Measurements from ENCODE around the gene ZNF624.

Gene ZNF624

GRCh38 chr17:16662936-16663335 lies 9.3 kb upstream of the ZNF624 start:
- no peaks in the 10 kb centered on the region for H3F3A ChIP-seq (ENCODE audit: insufficient read depth)
- no peaks in the 10 kb centered on the region for H3K9me3 ChIP-seq (ENCODE audit: insufficient read depth, low read length)
- H2AFZ ChIP-seq (ENCODE audit: low read depth, low read length, severe bottlenecking) = no peak overlapping the region
- H3K27ac ChIP-seq (ENCODE audit: low read depth, low read length) = no peak overlapping the region
- H3K4me3 ChIP-seq (ENCODE audit: insufficient read depth, low read length, poor library complexity, severe bottlenecking) = no peak overlapping the region
- no peaks in the 10 kb centered on the region for H4K20me1 ChIP-seq (ENCODE audit: low read depth, low read length)
- H3K27me3 ChIP-seq (ENCODE audit: low read length) = no peaks in the 10 kb centered on the region
- H3K79me2 ChIP-seq (ENCODE audit: insufficient read depth, low read length) = no peaks in the 10 kb centered on the region
- no peak for TF ChIP-seq EZH2phosphoT487 (conservative IDR thresholded peaks at IDR 0.05; ENCODE audit: low read length)
- TF ChIP-seq, protein P1, sequence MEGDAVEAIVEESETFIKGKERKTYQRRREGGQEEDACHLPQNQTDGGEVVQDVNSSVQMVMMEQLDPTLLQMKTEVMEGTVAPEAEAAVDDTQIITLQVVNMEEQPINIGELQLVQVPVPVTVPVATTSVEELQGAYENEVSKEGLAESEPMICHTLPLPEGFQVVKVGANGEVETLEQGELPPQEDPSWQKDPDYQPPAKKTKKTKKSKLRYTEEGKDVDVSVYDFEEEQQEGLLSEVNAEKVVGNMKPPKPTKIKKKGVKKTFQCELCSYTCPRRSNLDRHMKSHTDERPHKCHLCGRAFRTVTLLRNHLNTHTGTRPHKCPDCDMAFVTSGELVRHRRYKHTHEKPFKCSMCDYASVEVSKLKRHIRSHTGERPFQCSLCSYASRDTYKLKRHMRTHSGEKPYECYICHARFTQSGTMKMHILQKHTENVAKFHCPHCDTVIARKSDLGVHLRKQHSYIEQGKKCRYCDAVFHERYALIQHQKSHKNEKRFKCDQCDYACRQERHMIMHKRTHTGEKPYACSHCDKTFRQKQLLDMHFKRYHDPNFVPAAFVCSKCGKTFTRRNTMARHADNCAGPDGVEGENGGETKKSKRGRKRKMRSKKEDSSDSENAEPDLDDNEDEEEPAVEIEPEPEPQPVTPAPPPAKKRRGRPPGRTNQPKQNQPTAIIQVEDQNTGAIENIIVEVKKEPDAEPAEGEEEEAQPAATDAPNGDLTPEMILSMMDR (IDR thresholded peaks at IDR 0.05; ENCODE audit: insufficient read depth, low read length, poor library complexity, severe bottlenecking) = no peak
- no peak overlapping the region for H3K4me2 ChIP-seq (ENCODE audit: low read depth, low read length, poor library complexity, severe bottlenecking)
- no peaks in the 10 kb centered on the region for H3K36me3 ChIP-seq (ENCODE audit: low read length)
- no peak overlapping the region for H3K9ac ChIP-seq (ENCODE audit: low read length)
- no peaks in the 10 kb centered on the region for H3K9me2 ChIP-seq (replicated peaks; ENCODE audit: insufficient read depth, low read length)

- H3K4me3 ChIP-seq (ENCODE audit: insufficient read depth, low read length, poor library complexity, severe bottlenecking) = no peak overlapping the region
- TF ChIP-seq, protein P1 (IDR thresholded peaks at IDR 0.05; ENCODE audit: insufficient read depth, low read length, poor library complexity, severe bottlenecking) = no peak
- TF ChIP-seq EZH2phosphoT487 (conservative IDR thresholded peaks at IDR 0.05; ENCODE audit: low read length) = no peak
- no peaks in the 10 kb centered on the region for H3F3A ChIP-seq (ENCODE audit: insufficient read depth)
- no peaks in the 10 kb centered on the region for H4K20me1 ChIP-seq (ENCODE audit: low read depth, low read length)
- no peak overlapping the region for H3K4me2 ChIP-seq (ENCODE audit: low read depth, low read length, poor library complexity, severe bottlenecking)
- no peaks in the 10 kb centered on the region for H3K9me2 ChIP-seq (replicated peaks; ENCODE audit: insufficient read depth, low read length)
- no peak overlapping the region for H3K9ac ChIP-seq (ENCODE audit: low read length)
- H2AFZ ChIP-seq (ENCODE audit: low read depth, low read length, severe bottlenecking) = no peak overlapping the region
- H3K27ac ChIP-seq (ENCODE audit: low read depth, low read length) = no peak overlapping the region
- no peaks in the 10 kb centered on the region for H3K9me3 ChIP-seq (ENCODE audit: insufficient read depth, low read length)
- H3K36me3 ChIP-seq (ENCODE audit: low read length) = no peaks in the 10 kb centered on the region
- H3K27me3 ChIP-seq (ENCODE audit: low read length) = no peaks in the 10 kb centered on the region
- H3K79me2 ChIP-seq (ENCODE audit: insufficient read depth, low read length) = no peaks in the 10 kb centered on the region
Measured at GRCh38 chr17:16661217-16661616, 7.6 kb upstream of the ZNF624 start.

DNA sequence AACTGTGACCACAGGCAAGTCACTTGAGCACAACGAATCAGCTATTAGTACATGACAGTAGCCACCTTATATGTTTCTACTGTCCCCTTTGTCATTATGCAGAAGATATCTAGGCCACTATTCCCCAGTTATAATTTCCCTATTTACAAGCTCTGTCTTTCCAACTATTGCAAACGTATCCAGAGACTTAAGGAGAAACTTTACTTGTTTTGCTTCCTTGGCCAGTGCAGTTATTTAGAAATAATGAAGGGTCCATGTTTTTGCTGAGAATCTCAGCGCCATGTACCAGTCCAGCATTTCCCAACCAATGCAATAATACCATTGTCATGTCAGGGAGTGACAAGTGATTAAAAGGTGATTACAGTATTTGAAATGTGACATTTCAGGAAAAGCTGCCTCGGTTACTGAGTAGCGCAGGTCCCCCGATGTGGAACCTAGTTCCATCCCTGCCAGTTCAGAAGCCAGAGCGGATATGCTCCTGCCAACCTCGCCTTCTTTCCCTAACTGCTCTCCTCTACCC lies 743 bp downstream of the ZNF624 start:
- H2AFZ ChIP-seq (ENCODE audit: low read depth, low read length, severe bottlenecking) = peak overlapping the region; percentile 87
- H3K36me3 ChIP-seq (ENCODE audit: low read length) = 0 out of 2 replicates have a peak, but pooled peaks cover 4% of the 10 kb centered on the region
- no peaks in the 10 kb centered on the region; the same call in 1 of the 2 replicates for H3F3A ChIP-seq (ENCODE audit: insufficient read depth)
- H3K9ac ChIP-seq (ENCODE audit: low read length) = peak overlapping the region; percentile 90
- no peak overlapping the region for H3K27ac ChIP-seq (ENCODE audit: low read depth, low read length)
- H3K4me3 ChIP-seq (ENCODE audit: insufficient read depth, low read length, poor library complexity, severe bottlenecking) = peak overlapping the region; percentile 79
- H3K79me2 ChIP-seq (ENCODE audit: insufficient read depth, low read length) = no peaks in the 10 kb centered on the region
- no peaks in the 10 kb centered on the region for H4K20me1 ChIP-seq (ENCODE audit: low read depth, low read length)
- H3K27me3 ChIP-seq (ENCODE audit: low read length) = no peaks in the 10 kb centered on the region
- no peaks in the 10 kb centered on the region for H3K9me3 ChIP-seq (ENCODE audit: insufficient read depth, low read length)
- no peaks in the 10 kb centered on the region for H3K9me2 ChIP-seq (replicated peaks; ENCODE audit: insufficient read depth, low read length)
- H3K4me2 ChIP-seq (ENCODE audit: low read depth, low read length, poor library complexity, severe bottlenecking) = peak overlapping the region; percentile 72
- TF ChIP-seq EZH2phosphoT487 (conservative IDR thresholded peaks at IDR 0.05; ENCODE audit: low read length) = no peak
- TF ChIP-seq, protein P1 (IDR thresholded peaks at IDR 0.05; ENCODE audit: insufficient read depth, low read length, poor library complexity, severe bottlenecking) = no peak
